Fibroblast of villous mesenchyme (primary cell): ENCODE results near the gene SLC12A7. TPM values are rescaled to one million over a fixed set of nuclear protein-coding genes. Genes with fewer than 3 reads are reported as not detected.
"Not testable (repeated sequence)": the region's sequence is repeated elsewhere in the genome, so short reads cannot be mapped to it uniquely, and the experiment has no call there.

ENCODE experiments used
- DNase-seq: peaks from one replicate; pipeline ENCODE4 v3.0.0-alpha.2; 2010; ENCODE audit warnings: low read depth
- H3K4me3 ChIP-seq: 2 replicates; pipeline ENCODE4 v1.5.1; 2011; ENCODE audit warnings: low read depth, mild to moderate bottlenecking, low read length
- CTCF ChIP-seq: IDR thresholded peaks from 2 replicates; pipeline ENCODE4 v1.5.1; 2012; ENCODE audit warnings: low read depth, mild to moderate bottlenecking, low read length; ENCODE audit not compliant: insufficient read depth
- total RNA-seq: library from RNA; depleted of rRNA; stranded (reverse); fragments of >200 nt; gene quantifications from 2 replicates; pipeline ENCODE4 v1.2.3, GENCODE V29; 2012

The SLC12A7 gene
- total RNA-seq, 1 donor: 9.5 TPM

GRCh38 chr5:1029945-1030625 is 81.8 kb downstream of the SLC12A7 start:
- H3K4me3 ChIP-seq: no peak overlapping the region
- no peak for DNase-seq
- no peak for TF ChIP-seq CTCF

GRCh38 chr5:1029282-1029944 is 82.5 kb downstream of the SLC12A7 start:
- H3K4me3 ChIP-seq: no peak overlapping the region
- no peak for DNase-seq
- TF ChIP-seq CTCF: no peak

- no peak overlapping the region for H3K4me3 ChIP-seq
- no peak for DNase-seq
- TF ChIP-seq CTCF: no peak
These were observed 83.2 kb downstream of the SLC12A7 start for GRCh38 chr5:1028481-1029281.

GRCh38 chr5:1027631-1028441 is 84.0 kb downstream of the SLC12A7 start:
- H3K4me3 ChIP-seq: no peak overlapping the region
- no peak for DNase-seq
- no peak for TF ChIP-seq CTCF

- DNase-seq: no peak
- no peak for TF ChIP-seq CTCF
- H3K4me3 ChIP-seq: no peak overlapping the region
These were observed 84.9 kb downstream of the SLC12A7 start for GRCh38 chr5:1026700-1027621.

GRCh38 chr5:1021969-1022336 is 89.9 kb downstream of the SLC12A7 start:
- H3K4me3 ChIP-seq, DNase-seq: not testable (repeated sequence)
